CD8-positive, alpha-beta memory T cell (primary cell): Measurements from ENCODE around the gene PTAFR. TPM values are rescaled to one million over a fixed set of nuclear protein-coding genes. Genes with fewer than 3 reads are reported as not detected.

ENCODE experiments used
- CTCF ChIA-PET: fragments of 350-600 bp; sonication (Branson Sonifier 250); formaldehyde crosslinking; loops from one replicate; lab custom pipeline; 2021; ENCODE audit warnings: antibody characterized with exemption; lab: Charles Lee
- POLR2A ChIA-PET: fragments of 350-600 bp; sonication (Branson Sonifier 250); formaldehyde crosslinking; loops from one replicate; lab custom pipeline; 2021; ENCODE audit warnings: antibody characterized with exemption; lab: Charles Lee
- DNase-seq, 5 donors: peaks; one replicate each; pipeline versions ENCODE4 v3.0.0 to v3.0.0-alpha.2; 2020 to 2022; ENCODE audit warnings: mixed read lengths in 1 of 5
- H3K27ac ChIP-seq: one replicate; pipeline ENCODE4 v1.7.0; 2013; ENCODE audit warnings: low read depth, mild to moderate bottlenecking, low read length, moderate library complexity
- H3K27me3 ChIP-seq: 2 replicates; pipeline ENCODE4 v1.7.0; 2013; ENCODE audit warnings: low read length, mild to moderate bottlenecking; ENCODE audit not compliant: insufficient read depth, poor library complexity, severe bottlenecking
- H3K36me3 ChIP-seq: 2 replicates; pipeline ENCODE4 v1.7.0; 2013; ENCODE audit warnings: mild to moderate bottlenecking, low read length, moderate library complexity; ENCODE audit not compliant: insufficient read depth
- H3K4me1 ChIP-seq: 2 replicates; pipeline ENCODE4 v1.7.0; 2013; ENCODE audit warnings: mild to moderate bottlenecking, low read length, moderate library complexity; ENCODE audit not compliant: insufficient read depth
- H3K4me3 ChIP-seq: 2 replicates; pipeline ENCODE4 v1.7.0; 2013; ENCODE audit warnings: mild to moderate bottlenecking, low read length
- H3K9me3 ChIP-seq: 2 replicates; pipeline ENCODE4 v1.7.0; 2013; ENCODE audit warnings: mild to moderate bottlenecking, low read length
- H3K27ac Mint-ChIP-seq, 8 donors: one replicate each; pipeline ENCODE4 v1.8.0; 2020 to 2021; ENCODE audit warnings: mixed read lengths in 8 of 8, mild to moderate bottlenecking in 6 of 8, inconsistent platforms in 3 of 8, moderate library complexity in 3 of 8
- H3K27me3 Mint-ChIP-seq, 2 donors: one replicate each; pipeline ENCODE4 v1.8.0; 2020 to 2021; ENCODE audit warnings: mixed read lengths in 2 of 2, mild to moderate bottlenecking in 1 of 2, moderate library complexity in 1 of 2
- H3K36me3 Mint-ChIP-seq, 3 donors: one replicate each; pipeline ENCODE4 v1.8.0; 2020 to 2021; ENCODE audit warnings: mixed read lengths in 3 of 3, inconsistent platforms in 1 of 3, mild to moderate bottlenecking in 1 of 3
- H3K4me1 Mint-ChIP-seq, 3 donors: one replicate each; pipeline ENCODE4 v1.8.0; 2020 to 2021; ENCODE audit warnings: mixed read lengths in 3 of 3, inconsistent platforms in 1 of 3, mild to moderate bottlenecking in 1 of 3
- H3K4me3 Mint-ChIP-seq, 7 donors: one replicate each; pipeline ENCODE4 v1.8.0; 2020 to 2021; ENCODE audit warnings: mixed read lengths in 7 of 7, mild to moderate bottlenecking in 6 of 7, moderate library complexity in 4 of 7, inconsistent platforms in 2 of 7
- H3K9me3 Mint-ChIP-seq, 5 donors: one replicate each; pipeline ENCODE4 v1.8.0; 2020 to 2022; ENCODE audit warnings: mixed read lengths in 5 of 5, mild to moderate bottlenecking in 3 of 5, moderate library complexity in 2 of 5, inconsistent platforms in 1 of 5
- polyA plus RNA-seq: library from polyadenylated mRNA; unstranded; fragments of 300-500 nt; fragmentation: Illumina TruSeq; gene quantifications from one replicate; pipeline ENCODE4 v1.2.3, GENCODE V29; 2021
- total RNA-seq, 2 experiments: library from RNA; stranded (reverse); gene quantifications; one replicate each; pipeline ENCODE4 v1.2.3, GENCODE V29; 2021

PTAFR gene
- total and polyA plus RNA-seq, 3 experiments from 2014 or later = 0.58 to 1.1 (median 0.59) TPM

GRCh38 chr1:28190337-28190979 is 14.0 kb upstream of the PTAFR start:
- Mint-ChIP-seq H3K4me3 (no peak overlapping the region), H3K27me3 (peaks cover 0 to 1% of the 10 kb centered on the region in 2 donors), H3K27ac (no peak overlapping the region), H3K4me1 (peaks cover 12 to 14% (median 13%) of the 10 kb centered on the region in 3 donors), H3K36me3 (peaks cover 4 to 6% (median 6%) of the 10 kb centered on the region in 3 donors), H3K9me3 (no peaks in the 10 kb centered on the region)
- H3K36me3 ChIP-seq = no peaks in the 10 kb centered on the region
- no peaks in the 10 kb centered on the region for H3K9me3 ChIP-seq
- H3K27ac ChIP-seq = no peak overlapping the region
- H3K27me3 ChIP-seq = no peaks in the 10 kb centered on the region
- POLR2A ChIA-PET = no interaction called here
- CTCF ChIA-PET = no interaction called here
- no peak overlapping the region for H3K4me3 ChIP-seq
- no peak for DNase-seq
- H3K4me1 ChIP-seq = peaks cover 8% of the 10 kb centered on the region

GRCh38 chr1:28185071-28185470 is 8.6 kb upstream of the PTAFR start:
- H3K27ac ChIP-seq = no peak overlapping the region
- peaks cover 0 to 3% (median 0%) of the 10 kb centered on the region in 3 donors for H3K36me3 Mint-ChIP-seq
- ChIA-PET POLR2A (no interaction called here), CTCF (no interaction called here)
- H3K9me3 ChIP-seq = no peaks in the 10 kb centered on the region
- no peaks in the 10 kb centered on the region for H3K27me3 ChIP-seq
- no peak overlapping the region for H3K4me3 Mint-ChIP-seq
- no peak overlapping the region for H3K27ac Mint-ChIP-seq
- H3K27me3 Mint-ChIP-seq = peaks cover 0 to 1% of the 10 kb centered on the region in 2 donors
- no peaks in the 10 kb centered on the region for H3K9me3 Mint-ChIP-seq
- H3K4me3 ChIP-seq = no peak overlapping the region
- peaks cover 10 to 12% (median 11%) of the 10 kb centered on the region in 3 donors for H3K4me1 Mint-ChIP-seq
- DNase-seq = no peak
- H3K4me1 ChIP-seq = peaks cover 6% of the 10 kb centered on the region
- H3K36me3 ChIP-seq = no peaks in the 10 kb centered on the region

- Histone ChIP-seq H3K4me1 (peaks cover 6% of the 10 kb centered on the region), H3K27ac (no peak overlapping the region), H3K9me3 (no peaks in the 10 kb centered on the region), H3K36me3 (no peaks in the 10 kb centered on the region), H3K27me3 (no peaks in the 10 kb centered on the region), H3K4me3 (no peak overlapping the region)
- H3K4me3 Mint-ChIP-seq = peak overlapping the region in 4 of 7 donors; percentile 1 to 30 (median 12)
- ChIA-PET POLR2A (no interaction called here), CTCF (no interaction called here)
- peaks cover 0 to 1% of the 10 kb centered on the region in 2 donors for H3K27me3 Mint-ChIP-seq
- peak overlapping the region in 3 of 8 donors; percentile 3 to 56 (median 30) for H3K27ac Mint-ChIP-seq
- DNase-seq = no peak
- peaks cover 11 to 12% (median 11%) of the 10 kb centered on the region in 3 donors for H3K4me1 Mint-ChIP-seq
- no peaks in the 10 kb centered on the region for H3K9me3 Mint-ChIP-seq
- peaks cover 0 to 4% (median 0%) of the 10 kb centered on the region in 3 donors for H3K36me3 Mint-ChIP-seq
These were observed 4.1 kb upstream of the PTAFR start for GRCh38 chr1:28180306-28181305.

- Histone ChIP-seq H3K9me3 (no peaks in the 10 kb centered on the region), H3K4me1 (peaks cover 6% of the 10 kb centered on the region), H3K36me3 (no peaks in the 10 kb centered on the region), H3K27ac (no peak overlapping the region), H3K4me3 (no peak overlapping the region), H3K27me3 (no peaks in the 10 kb centered on the region)
- peaks cover 12 to 20% (median 13%) of the 10 kb centered on the region in 3 donors for H3K4me1 Mint-ChIP-seq
- no peak overlapping the region for H3K4me3 Mint-ChIP-seq
- no peak overlapping the region for H3K27ac Mint-ChIP-seq
- POLR2A ChIA-PET = no interaction called here
- no peaks in the 10 kb centered on the region for H3K9me3 Mint-ChIP-seq
- no peak for DNase-seq
- H3K27me3 Mint-ChIP-seq = peaks cover 0 to under 1% of the 10 kb centered on the region in 2 donors
- CTCF ChIA-PET = no interaction called here
- H3K36me3 Mint-ChIP-seq = peaks cover 0 to 4% (median 0%) of the 10 kb centered on the region in 3 donors
These were observed 2.4 kb upstream of the PTAFR start for GRCh38 chr1:28178690-28179485.

- no peaks in the 10 kb centered on the region for H3K27me3 ChIP-seq
- ChIA-PET CTCF (no interaction called here), POLR2A (no interaction called here)
- Mint-ChIP-seq H3K4me3 (no peak overlapping the region), H3K9me3 (no peaks in the 10 kb centered on the region), H3K27ac (no peak overlapping the region), H3K36me3 (peaks cover 0 to 2% (median 0%) of the 10 kb centered on the region in 3 donors), H3K27me3 (no peaks in the 10 kb centered on the region), H3K4me1 (peaks cover 32 to 44% (median 37%) of the 10 kb centered on the region in 3 donors)
- H3K36me3 ChIP-seq = no peaks in the 10 kb centered on the region
- no peaks in the 10 kb centered on the region for H3K9me3 ChIP-seq
- DNase-seq = no peak
- H3K4me1 ChIP-seq = peaks cover 30% of the 10 kb centered on the region
- no peak overlapping the region for H3K27ac ChIP-seq
- H3K4me3 ChIP-seq = no peak overlapping the region
These were observed 470 bp downstream of the PTAFR start for GRCh38 chr1:28175955-28176485.

GRCh38 chr1:28173980-28174297 is 2.6 kb downstream of the PTAFR start:
- CTCF ChIA-PET = interaction anchor here (1.9 kb wide), 1 partner anchor 82 kb away, joined by 6 read pairs; no protein-coding TSS in a partner anchor
- Mint-ChIP-seq H3K27ac (peak overlapping the region in 1 of 8 donors; percentile 17), H3K4me3 (peak overlapping the region in 5 of 7 donors; percentile 31 to 67 (median 64)), H3K36me3 (peaks cover 0 to 2% (median 0%) of the 10 kb centered on the region in 3 donors), H3K4me1 (peaks cover 35 to 50% (median 44%) of the 10 kb centered on the region in 3 donors), H3K9me3 (no peaks in the 10 kb centered on the region), H3K27me3 (no peaks in the 10 kb centered on the region)
- peaks cover 34% of the 10 kb centered on the region for H3K4me1 ChIP-seq
- no peak overlapping the region for H3K27ac ChIP-seq
- DNase-seq = no peak
- no peak overlapping the region for H3K4me3 ChIP-seq
- no peaks in the 10 kb centered on the region for H3K36me3 ChIP-seq
- no peaks in the 10 kb centered on the region for H3K27me3 ChIP-seq
- POLR2A ChIA-PET = no interaction called here
- H3K9me3 ChIP-seq = no peaks in the 10 kb centered on the region

- H3K27me3 ChIP-seq = no peaks in the 10 kb centered on the region
- H3K27me3 Mint-ChIP-seq = no peaks in the 10 kb centered on the region
- ChIA-PET POLR2A (interaction anchor here (0.5 kb wide), 1 partner anchor 75 kb away, joined by 3 read pairs; no protein-coding TSS in a partner anchor), CTCF (interaction anchor here (1.9 kb wide), 1 partner anchor 81 kb away, joined by 6 read pairs; no protein-coding TSS in a partner anchor)
- peaks cover 0 to 2% (median 0%) of the 10 kb centered on the region in 3 donors for H3K36me3 Mint-ChIP-seq
- no peaks in the 10 kb centered on the region for H3K9me3 ChIP-seq
- H3K36me3 ChIP-seq = no peaks in the 10 kb centered on the region
- no peak overlapping the region for H3K27ac ChIP-seq
- H3K4me3 ChIP-seq = no peak overlapping the region
- DNase-seq = no peak
- peaks cover 40% of the 10 kb centered on the region for H3K4me1 ChIP-seq
- H3K4me3 Mint-ChIP-seq = peak overlapping the region in 4 of 7 donors; percentile 31 to 67 (median 64)
- H3K27ac Mint-ChIP-seq = peak overlapping the region in 1 of 8 donors; percentile 17
- H3K9me3 Mint-ChIP-seq = no peaks in the 10 kb centered on the region
- H3K4me1 Mint-ChIP-seq = peaks cover 41 to 55% (median 49%) of the 10 kb centered on the region in 3 donors
These were observed 3.1 kb downstream of the PTAFR start for GRCh38 chr1:28173151-28173979.
